Activated naive CD8-positive, alpha-beta T cell treated with anti-CD3 and anti-CD28 coated beads, Interleukin-2, amount 50 U/mL, for 16 hours (primary cell): ENCODE results near the gene GLP1R.

ENCODE experiments used
- DNase-seq: peaks from one replicate; pipeline ENCODE4 v3.0.0-alpha.2; 2020; ENCODE audit warnings: low read depth, low spot score

GLP1R gene

DNA sequence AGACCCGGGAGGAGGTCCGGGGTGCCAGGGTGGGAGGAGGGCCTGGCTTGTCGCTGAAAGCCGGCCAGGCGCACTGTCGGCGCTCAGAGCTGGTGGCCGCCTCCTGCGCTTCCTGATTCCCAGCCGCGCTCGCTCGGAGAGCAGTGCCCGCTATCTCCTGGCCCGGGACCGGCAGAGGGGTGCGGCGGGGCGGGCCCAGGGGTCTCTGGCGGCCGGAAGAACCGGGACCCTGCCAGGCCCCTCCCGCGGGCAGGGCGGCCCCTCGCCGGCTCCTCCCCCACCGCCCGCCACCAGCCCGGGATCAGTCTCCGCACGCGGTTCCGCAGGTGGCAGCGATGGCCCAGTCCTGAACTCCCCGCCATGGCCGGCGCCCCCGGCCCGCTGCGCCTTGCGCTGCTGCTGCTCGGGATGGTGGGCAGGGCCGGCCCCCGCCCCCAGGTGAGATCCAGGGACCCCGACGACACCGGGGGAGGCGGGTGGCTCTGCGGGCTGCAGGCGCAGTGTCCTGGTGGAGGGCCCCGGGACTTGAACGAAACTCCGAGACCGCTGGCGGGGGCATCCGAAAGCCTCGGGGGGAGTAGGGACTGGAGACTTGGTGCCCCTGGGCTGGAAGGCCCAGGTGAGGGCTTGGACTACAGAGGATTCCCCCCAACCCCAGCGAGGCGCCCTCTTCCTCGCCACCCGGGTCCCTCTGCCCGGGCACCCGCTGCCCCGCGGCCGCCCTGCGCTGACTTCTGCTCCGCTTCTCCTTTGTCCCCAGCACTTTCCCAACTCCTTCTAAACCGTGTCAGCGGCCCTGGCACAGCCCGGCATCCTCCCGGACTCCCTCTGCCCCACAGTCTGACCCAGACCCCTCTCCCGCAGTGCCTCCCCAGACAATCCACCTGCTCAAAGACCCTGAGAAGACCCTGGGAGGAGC lies at the start of gene GLP1R:
GLP1R (plus strand) TSS at position 301 of the 919 bp plus-strand sequence; CDS start at position 361, 60 bp downstream.
- no peak for DNase-seq

DNA sequence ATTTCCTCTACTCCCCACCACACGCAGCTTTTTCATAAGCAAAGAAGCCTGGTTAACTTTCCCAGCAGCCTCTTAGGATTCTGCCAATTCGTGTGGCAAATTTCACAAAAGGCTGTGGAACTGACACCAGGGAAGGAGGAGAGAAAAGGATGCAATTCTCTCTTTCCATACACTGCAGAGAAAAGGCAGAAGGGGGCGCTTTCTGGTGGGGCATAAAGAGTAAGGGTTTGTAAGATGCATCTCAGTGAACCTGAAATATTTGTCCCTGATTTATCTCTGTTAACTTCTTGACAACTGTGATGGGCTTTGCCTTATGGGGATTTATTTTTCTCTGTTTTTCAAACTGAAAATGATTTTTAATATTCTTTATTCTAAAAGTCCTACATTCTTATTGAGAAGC lies 45.5 kb upstream of the GLP1R start:
- DNase-seq: no peak

DNA sequence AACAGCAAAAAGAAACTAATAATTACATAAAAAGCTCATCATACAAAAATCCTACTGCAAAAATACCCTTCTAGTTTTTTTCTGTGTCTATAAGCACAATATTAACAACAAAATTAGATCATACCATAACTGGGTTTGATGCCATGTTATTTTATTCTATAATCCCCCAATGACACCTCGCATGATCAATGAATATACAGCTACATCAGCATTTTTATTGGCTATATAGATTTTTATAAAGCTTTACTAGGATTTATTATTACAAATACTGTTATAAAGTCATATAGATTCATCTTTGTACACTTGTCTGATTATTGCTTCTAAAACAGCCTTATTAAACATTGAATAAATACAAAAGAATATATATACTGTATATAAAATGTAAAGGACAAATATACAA lies 45.1 kb upstream of the GLP1R start:
- DNase-seq: no peak

DNA sequence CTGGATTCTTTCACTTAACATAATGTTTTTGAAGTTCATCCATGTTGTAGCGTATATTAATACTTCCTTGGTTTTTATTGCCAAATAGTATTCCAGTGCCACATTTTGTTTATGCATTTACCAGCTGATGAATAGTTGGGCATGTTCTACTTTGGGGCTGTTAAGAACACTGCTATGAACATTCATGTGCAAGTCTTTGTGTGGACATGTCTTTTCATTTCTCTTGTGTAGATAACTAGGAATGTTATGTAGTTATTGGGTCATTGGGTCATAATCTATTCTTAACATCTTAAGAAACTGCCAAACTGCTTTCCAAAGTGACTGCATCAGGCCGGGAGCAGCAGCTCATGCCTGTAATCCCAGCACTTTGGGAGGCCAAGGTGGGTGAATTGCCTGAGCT lies 43.8 kb upstream of the GLP1R start:
- DNase-seq: no peak

DNA sequence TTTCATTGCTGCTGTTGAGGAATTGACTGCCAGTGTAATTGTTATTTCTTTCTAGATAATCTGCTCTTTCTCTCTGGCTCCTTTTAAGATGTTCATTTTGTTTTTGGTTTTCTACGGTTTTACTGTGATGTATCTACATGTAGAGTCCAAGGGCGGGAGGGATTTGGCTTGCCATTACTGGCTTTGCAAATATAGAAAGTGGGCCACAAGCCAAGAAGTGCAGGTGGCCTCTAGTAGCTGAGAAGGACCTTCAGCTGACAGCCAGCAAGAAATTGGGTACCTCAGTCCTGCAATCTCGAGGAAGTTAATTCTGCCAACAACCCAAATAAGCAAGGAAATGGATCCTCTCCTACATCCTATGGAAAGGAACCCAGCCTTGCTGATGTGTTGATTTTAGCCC lies 42.8 kb upstream of the GLP1R start:
- DNase-seq: no peak

DNA sequence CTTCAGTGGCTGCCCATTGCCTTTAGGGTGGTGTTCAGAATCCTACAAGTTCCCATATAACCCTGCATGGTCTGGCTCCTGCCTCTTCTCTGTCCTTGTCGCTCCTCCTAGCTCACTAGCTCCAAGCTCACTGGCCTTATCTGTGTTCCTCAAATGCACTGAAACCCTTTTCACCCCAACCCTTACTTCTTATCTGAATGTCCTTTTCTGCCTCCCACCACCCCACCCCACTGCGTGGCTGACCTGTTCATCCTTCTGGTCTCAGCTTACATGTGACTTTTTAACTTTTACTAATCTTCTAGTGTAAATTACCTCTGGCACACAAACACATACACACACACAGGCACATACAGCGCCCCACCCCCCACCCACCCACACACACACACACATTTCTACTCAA lies 41.0 kb upstream of the GLP1R start:
- no peak for DNase-seq

DNA sequence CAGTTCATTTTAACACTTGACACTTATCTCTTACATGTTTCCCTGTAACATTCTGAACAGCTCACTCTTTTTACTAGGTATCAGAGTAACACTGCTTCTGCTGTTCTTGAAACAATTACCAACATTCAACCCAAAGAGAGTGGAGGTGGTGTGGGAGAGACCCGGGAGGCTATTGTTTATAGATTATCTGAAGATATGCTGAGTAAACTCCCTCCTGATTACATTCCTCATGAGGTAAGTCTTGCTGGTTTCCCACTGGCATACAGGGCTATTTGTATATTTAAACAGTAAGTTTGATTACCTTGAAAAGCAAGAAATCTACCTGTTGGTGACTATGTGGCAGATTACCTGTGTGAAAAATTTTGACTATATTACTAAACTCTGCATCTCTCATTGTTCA lies 39.8 kb upstream of the GLP1R start:
- no peak for DNase-seq

DNA sequence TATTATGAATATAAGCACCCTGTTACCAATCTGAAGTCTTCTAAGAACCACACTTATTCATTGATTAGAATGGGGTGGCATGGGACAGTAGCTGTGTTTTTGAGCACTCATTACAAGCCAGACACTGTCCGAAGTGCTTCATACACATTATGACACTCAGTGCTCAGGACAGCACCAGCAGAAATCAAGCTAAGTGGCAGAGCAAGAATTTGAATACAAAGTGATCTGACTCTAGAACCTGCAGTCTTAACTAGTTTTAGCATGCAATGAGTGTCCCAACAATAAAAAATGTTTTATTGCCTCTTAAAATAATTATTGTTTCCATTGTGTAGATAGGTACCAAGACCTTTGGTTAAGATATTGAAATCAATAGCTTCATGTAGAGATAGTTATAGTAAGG lies 39.1 kb upstream of the GLP1R start:
- no peak for DNase-seq

DNA sequence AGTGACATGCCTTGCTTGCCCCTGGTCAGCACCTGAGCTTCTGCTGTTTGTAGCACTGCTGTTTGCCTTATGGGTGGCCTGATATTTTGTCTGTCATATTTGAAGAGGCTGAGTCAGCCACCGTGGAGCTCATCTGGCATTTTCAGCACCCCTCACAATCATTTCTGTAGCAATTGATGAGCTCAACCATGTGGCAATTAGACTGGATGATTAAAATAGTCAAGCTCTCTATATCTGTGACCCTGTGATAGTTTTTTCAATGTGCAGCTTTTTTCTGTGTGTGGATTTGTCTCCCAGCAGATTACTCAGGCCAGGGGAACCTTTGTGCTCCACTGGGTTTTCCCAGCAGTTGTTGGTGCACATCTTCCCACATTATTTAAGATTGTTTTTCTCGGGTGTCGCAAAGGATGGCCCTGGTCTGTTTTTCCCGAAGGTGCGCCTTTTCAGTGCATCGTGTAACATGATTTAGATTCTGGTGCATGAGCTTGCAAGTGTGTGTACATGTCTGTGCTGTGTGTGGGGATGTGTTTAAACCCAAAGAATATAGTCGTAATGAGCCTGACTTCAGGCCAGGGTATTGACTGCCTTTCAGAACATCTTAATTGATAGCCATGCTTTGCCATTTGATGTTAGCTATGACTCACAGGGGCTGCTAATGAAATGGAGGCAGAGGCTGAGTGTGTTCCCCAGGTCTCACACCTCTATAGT lies 31.6 kb upstream of the GLP1R start:
- DNase-seq: no peak

DNA sequence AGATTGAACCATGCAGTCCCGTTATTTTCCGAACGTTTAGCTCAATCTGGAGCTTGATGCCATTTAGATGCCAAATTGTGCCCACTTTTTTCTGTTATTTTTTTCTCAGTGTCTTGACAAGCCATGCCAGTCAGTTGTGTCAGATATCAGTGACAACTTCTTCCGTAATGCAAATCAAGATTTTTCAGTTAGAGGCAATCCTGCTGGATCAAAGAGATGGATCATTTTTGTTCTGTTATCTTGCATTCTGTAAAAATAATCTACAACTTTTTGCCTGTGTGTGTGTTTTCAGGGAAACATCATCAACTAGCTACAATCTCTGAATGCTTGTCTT lies 31.1 kb upstream of the GLP1R start:
- no peak for DNase-seq

DNA sequence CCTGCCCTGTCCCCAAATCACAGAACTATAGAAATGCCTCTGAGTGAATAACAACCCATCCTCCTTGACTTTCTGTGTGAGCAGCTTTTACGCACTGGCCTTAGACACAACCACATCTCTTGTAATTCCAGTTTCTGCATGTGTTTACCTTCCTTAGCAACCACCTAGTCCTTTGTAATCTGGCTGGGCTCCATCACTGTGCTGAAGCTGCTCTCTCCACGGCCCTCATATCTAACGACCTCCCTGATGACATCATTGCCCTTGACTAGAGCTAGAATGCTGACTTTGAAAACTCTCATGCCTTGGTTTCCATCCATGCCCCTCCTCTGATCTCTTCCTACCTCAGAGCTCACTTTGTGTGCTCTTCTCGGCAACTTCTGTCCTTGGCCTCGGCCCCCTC lies 30.5 kb upstream of the GLP1R start:
- DNase-seq: no peak

DNA sequence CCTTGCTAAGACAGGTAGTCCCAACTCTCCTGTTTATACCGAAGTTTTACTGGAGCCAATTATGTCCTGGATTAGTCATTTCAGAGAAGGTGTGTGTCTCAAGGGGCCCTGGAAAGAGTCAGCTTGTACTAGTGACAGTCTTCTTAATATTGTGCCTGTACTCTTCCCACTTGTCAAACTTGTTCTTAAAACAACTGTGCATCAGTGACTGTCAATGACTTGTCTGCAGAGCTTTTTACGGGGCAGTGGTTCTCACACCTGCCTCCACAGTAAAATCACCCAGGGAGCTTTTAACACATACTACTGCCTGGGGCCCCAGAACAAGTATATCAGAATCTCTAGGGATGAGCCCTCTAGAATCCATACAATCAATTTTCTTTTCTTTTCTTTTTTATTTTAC lies 28.4 kb upstream of the GLP1R start:
- DNase-seq: no peak

DNA sequence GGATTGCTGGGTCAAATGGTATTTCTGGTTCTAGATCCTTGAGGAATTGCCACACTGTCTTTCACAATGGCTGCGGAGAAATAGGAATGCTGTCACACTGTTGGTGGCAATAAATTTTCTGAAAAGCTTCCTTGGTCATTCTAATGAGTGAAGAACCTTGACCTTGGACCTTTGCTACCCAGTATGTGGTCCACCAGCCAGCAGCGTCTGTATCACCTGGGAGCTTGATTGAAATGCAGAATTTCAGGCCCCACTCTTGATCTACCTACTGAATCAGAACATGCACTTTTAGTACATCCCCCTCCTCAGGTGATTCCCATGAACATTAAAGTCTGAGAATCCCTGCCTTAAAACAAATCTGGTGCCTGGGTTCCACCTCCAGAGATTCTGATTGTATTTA lies 27.5 kb upstream of the GLP1R start:
- no peak for DNase-seq

DNA sequence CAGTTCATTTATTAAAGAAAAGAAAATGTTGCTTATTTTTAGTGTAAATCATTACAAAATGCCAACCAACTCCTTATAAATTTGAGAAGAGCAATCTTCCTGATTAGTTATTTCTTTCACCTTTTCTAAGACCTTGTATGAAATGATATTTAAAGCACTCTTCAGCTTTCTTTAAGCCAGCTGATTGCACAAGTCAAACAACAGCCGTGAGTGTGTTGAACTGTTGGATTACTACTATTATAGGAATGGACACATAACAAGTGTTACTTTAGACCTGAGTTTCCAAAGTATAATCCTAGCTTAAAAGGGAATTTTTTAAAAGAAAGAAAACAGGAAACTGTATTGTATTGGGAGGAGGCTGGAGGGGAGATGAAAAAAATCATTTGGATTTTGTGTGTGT lies 26.8 kb upstream of the GLP1R start:
- DNase-seq: no peak

DNA sequence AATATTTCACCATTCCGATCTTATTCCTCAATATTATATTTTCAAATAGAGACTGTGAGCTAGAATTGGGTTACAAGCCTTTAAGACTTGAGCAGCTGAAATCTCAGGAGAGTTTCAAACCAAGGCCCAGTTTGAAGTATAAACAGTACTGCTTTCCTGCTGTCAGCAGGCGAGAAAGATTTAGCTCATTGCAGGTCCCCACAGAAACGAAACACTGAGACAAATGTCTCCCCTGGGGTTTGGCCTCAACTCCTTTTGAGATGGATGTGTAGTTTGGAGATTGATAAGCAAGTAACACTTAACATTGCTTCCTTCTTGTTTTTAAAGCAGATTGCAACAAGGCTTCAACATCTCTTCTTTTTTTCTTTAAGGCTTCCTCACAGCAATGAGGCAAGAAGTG lies 22.4 kb upstream of the GLP1R start:
- DNase-seq: no peak

DNA sequence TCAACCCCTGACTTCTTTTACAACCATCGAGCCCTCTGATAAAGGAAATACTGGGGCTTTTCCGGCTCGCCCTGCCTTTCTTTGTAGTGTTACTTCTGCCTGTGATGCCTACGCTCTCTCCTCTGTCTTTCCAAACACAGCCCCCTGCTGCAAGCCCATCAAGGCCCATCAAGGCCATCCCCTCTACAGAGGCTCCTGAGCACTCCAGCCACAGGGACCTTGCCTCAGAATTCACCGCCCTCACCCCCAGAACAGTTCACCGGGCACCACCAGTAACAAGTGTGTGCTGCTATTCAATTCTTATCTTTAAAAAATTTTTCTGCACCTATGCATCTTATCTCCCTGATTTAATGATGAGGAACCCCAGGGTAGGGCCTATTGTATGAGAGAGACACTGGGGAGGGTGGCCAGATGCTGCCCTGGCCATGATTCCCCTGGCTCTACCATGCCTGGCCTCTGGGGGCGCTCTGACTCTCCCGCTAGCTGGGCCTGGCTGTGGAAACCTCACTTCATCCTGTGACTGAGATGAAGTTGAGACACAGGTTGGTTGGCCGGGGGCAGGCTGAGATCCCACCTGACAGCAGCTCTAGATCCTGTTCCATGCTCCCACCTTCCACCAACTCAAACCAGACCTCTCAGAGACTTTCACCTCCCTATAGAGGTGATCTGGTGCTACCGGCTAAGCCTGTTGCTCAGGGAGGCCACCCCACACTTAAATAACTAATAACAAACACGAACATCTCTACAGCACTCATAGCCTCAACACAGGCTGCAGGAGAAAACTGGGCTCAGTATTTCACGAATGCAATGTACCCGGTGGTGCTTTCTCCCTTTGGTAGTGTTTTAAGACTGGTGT lies 19.2 kb upstream of the GLP1R start:
- DNase-seq: peak; percentile 14

DNA sequence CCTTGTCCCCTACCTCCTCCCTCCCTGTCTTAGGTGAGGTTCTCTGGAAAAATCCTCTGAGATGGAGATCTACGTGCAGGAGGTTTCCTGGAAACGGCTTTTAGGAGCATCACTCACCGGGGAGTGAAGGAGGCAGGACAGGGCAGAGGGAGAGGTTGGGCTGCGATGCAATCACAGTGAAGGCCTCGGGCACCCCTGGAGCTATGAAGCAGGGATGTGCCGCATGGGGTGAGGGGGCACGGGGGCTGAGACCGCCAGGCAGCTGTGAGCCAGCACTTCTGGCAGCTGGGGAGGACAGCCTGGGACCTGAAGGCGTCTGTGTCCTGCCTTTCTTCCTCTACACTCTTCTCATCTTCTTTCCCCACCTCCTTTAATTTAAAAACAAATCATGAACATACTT lies 12.9 kb upstream of the GLP1R start:
- no peak for DNase-seq

DNA sequence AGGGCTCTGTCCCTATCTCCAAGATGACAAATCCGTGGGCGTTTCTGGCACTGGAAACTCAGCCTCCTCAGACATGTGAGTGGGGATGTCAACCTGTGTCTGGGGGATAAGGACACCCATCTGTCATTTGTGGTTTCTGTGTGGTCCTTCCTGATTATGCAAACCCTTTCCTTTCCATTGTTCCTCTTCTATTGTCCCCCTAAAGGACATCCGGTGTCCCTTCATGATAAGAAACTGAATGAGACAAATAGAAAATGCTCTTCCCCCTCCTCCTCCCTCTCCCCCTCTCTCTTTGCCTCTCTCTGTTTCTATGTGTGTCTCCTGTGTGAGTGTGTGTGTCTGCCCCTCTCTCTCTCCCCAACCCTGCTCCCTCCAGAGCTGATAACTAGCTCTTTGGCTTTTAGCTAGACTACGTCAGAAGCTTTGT lies 11.5 kb upstream of the GLP1R start:
- no peak for DNase-seq

DNA sequence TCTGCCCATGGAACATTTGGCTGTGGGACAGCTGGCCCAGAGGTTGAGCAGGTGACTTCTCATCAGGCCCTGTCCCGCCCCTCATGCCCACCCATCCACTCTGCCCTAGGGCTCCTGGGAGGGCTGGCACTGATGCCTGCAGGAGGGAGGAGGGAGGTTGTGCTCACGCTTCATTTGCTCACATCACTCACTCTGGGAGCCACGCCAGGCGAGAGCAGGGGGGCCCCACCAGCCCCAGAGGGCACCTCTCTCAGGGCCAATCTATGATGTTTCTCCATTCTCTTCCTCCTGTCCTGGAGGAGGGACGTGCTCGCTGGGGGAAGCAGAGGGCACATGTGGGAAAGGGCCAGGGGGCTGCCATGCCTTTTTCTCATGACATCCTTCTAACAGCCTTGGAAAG lies 10.9 kb upstream of the GLP1R start:
- DNase-seq: no peak

DNA sequence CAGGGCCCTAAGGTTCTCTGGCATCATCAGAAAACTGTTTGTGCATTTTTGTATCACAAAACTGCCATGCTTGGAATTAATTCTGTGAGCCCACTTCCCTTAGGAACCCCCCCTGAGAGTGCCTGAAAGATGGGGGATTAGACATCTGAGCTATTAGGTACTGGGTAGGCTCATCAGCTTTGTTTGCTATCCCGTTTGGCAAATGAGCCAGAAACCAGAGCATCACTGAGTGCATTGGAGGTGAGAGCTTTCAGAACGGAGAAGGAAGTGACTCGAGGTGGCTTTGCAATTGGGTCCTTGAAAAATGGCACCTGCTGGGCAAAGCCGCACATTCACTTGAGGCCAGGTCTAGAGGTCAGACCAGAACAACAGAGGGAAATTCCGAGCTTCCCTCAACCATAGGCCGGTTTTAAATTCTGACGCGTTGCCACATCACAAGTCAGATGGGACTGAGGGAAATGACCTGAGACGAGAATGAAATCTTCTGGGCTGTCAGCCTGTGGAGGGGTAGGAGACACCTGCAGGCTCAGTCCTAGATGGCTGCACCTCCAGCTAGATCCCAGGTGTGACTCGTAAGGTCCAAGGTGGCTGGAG lies 8.4 kb upstream of the GLP1R start:
- no peak for DNase-seq

DNA sequence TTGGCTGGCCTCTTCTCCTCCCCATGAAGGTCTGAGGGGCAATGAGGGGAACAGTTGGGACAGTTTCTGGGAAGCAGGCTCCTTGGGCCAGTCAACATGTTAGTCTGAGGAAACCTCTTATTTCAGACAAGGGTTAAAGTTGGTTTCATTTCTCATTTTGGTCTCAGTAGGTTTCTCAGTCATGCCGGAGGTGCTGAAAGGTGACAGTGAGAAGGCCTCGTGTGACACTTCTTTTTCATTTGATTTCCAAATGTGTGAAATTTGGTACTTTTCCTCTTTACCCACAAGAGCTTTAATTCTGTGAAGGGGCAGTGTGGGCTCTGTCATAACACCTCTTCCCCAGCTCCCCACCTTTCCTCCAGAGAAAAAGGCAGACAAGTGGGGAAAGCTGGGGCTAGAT lies 7.5 kb upstream of the GLP1R start:
- DNase-seq: no peak

DNA sequence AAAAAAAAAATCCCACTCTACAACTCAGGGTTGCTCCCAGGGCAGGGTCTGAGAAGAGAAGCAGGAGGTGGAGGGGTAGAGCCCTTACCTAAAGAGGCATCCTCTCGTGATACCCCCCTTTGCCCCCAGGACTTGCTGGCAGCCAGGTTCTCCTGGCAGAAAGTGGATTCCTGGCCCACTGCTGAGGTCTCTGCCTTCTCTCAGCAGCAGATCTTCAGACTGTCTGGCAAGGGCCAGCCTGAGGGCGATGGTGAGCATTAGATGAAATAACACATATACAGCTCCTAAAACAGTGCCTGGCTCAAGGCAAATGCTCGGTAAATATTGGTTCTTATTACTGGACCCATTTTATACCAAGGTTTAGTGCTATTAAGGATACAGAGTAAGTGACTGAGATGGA lies 4.8 kb upstream of the GLP1R start:
- DNase-seq: no peak
